ENCODE data around the gene RFPL3.
"Not testable (repeated sequence)": the region's sequence is repeated elsewhere in the genome, so short reads cannot be mapped to it uniquely, and the experiment has no call there.

The RFPL3 gene

GRCh38 chr22:32354360-32355351 is 3.0 kb upstream of the RFPL3 start:
- Mint-ChIP-seq H3K4me3 (no peak overlapping the region), H3K27ac (no peak overlapping the region), H3K36me3 (no peaks in the 10 kb centered on the region), H3K9me3 (no peaks in the 10 kb centered on the region), H3K27me3 (peaks cover 3% of the 10 kb centered on the region), H3K4me1 (no peaks in the 10 kb centered on the region)
- no peak for DNase-seq
- CTCF ChIA-PET: no interaction called here

- no peaks in the 10 kb centered on the region for H3K4me1 Mint-ChIP-seq
- no peak overlapping the region for H3K4me3 Mint-ChIP-seq
Observed at GRCh38 chr22:32355760-32356159, 1.9 kb upstream of the RFPL3 start.

DNA sequence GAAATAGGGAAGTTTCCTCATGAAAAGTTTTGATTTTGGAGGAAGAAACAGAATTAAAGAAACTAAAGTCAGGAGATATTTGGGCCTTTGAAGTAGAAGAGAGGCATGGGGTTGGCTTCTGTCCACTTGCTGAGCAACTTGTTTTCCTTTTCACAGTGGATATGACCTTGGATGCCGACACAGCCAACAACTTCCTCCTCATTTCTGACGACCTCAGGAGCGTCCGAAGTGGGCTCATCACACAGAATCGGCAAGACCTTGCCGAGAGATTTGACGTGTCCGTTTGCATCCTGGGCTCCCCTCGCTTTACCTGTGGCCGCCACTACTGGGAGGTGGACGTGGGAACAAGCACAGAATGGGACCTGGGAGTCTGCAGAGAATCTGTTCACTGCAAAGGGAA is 2.4 kb downstream of the RFPL3 start:
- CTCF ChIA-PET, H3K4me3 Mint-ChIP-seq, DNase-seq, H3K9me3 Mint-ChIP-seq, H3K4me1 Mint-ChIP-seq, H3K27ac Mint-ChIP-seq, H3K36me3 Mint-ChIP-seq, H3K27me3 Mint-ChIP-seq: not testable (repeated sequence)

More at GRCh38 chr22:32355760-32356159, 1.9 kb upstream of the RFPL3 start:
- Mint-ChIP-seq H3K27me3 (peaks cover 3% of the 10 kb centered on the region), H3K9me3 (no peaks in the 10 kb centered on the region), H3K27ac (no peak overlapping the region), H3K36me3 (no peaks in the 10 kb centered on the region)
- CTCF ChIA-PET: no interaction called here
- DNase-seq: no peak

DNA sequence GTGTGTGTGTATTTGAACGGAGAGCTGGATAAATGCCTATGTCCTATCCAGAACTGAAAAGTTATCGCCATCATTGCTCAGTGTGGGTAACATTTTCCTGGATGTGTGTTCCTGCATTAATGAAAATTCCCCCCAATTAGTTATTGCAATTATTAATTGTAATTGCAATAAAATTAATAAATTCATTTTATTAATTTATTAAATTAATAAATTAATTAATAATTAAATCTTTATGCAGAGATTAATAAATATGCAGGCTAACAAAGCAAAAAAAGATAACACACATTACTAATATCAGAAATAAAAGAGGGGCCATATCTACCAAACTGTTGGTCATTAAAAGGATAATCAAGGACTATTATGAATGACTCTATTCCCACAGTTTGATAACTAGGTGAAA is 3.6 kb downstream of the RFPL3 start:
- CTCF ChIA-PET: no interaction called here
- DNase-seq: no peak

GRCh38 chr22:32364210-32364609 is 6.5 kb downstream of the RFPL3 start:
- H3K4me3 Mint-ChIP-seq: no peak overlapping the region
- H3K36me3 Mint-ChIP-seq: no peaks in the 10 kb centered on the region
- H3K9me3 Mint-ChIP-seq: no peaks in the 10 kb centered on the region
- H3K27me3 Mint-ChIP-seq: no peaks in the 10 kb centered on the region
- H3K27ac Mint-ChIP-seq: no peak overlapping the region
- DNase-seq: no peak
- CTCF ChIA-PET: no interaction called here
- no peaks in the 10 kb centered on the region for H3K4me1 Mint-ChIP-seq

More for the DNA sequence above, 3.6 kb downstream of the RFPL3 start:
- Mint-ChIP-seq H3K4me3 (no peak overlapping the region), H3K9me3 (no peaks in the 10 kb centered on the region), H3K27ac (no peak overlapping the region), H3K36me3 (no peaks in the 10 kb centered on the region), H3K4me1 (no peaks in the 10 kb centered on the region), H3K27me3 (peaks cover 3% of the 10 kb centered on the region)

DNA sequence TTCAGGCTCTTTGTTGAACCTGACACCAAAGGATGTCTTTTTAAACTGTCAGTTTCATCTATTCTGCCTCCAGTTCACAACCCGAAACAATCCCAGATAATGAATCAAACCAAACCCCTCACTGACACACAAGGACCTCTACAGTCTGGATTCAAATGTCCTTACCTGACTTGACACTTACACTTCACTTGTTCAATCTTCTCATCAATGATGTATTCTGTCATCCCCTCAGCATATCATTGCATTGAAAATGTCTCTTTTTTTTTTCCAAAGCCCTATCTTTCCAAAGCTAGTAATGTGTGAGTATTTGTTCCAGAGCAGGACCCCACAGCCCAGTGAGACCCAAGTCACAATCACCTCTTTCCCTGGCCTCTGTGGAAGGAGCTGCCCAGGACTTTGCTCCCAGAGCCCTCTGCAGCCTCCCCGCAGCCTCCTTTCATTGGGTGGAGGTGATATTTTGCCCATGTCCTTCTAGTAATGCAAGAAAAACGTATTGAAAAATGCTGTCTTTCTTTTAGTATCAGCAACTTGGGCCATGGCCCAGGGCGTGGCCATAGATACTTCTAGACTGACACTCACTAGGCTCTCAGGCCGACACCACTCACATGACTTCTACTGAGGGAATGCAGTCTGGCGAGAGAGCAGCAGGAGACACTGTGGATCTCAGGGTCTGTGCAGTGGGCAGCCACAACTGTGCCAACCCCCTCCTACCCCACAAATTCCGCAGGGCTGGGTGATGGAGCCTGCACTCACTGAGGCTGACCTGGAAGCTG is 18.2 kb downstream of the RFPL3 start:
- H3K27ac Mint-ChIP-seq: no peak overlapping the region
- no peaks in the 10 kb centered on the region for H3K9me3 Mint-ChIP-seq
- peaks cover 3% of the 10 kb centered on the region for H3K27me3 Mint-ChIP-seq
- no peak overlapping the region for H3K4me3 Mint-ChIP-seq
- H3K4me1 Mint-ChIP-seq: no peaks in the 10 kb centered on the region
- H3K36me3 Mint-ChIP-seq: no peaks in the 10 kb centered on the region
- no peak for DNase-seq
- CTCF ChIA-PET: no interaction called here

DNA sequence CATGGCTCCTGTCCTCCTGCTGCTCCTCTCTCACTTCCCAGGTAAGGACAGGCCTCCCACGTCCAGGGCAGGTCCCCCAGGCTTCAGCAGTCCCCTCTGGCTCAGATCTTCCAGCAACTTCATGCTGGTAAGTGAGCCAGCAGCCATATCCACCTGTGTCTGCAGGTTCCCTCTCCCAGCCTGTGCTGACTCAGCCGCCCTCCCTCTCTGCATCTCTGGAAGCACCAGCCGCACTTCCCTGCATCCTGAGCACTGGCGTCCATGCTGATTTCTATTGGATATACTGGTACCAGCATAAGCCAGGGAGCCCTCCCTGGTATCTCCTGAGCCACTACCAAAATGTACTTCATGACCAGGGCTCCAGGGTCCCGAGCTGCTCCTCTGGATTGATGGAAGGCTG is 19.0 kb downstream of the RFPL3 start:
- CTCF ChIA-PET: no interaction called here
- no peaks in the 10 kb centered on the region for H3K36me3 Mint-ChIP-seq
- H3K4me1 Mint-ChIP-seq: no peaks in the 10 kb centered on the region
- H3K27me3 Mint-ChIP-seq: peaks cover 3% of the 10 kb centered on the region
- H3K27ac Mint-ChIP-seq: no peak overlapping the region
- no peaks in the 10 kb centered on the region for H3K9me3 Mint-ChIP-seq
- DNase-seq: no peak
- H3K4me3 Mint-ChIP-seq: no peak overlapping the region

DNA sequence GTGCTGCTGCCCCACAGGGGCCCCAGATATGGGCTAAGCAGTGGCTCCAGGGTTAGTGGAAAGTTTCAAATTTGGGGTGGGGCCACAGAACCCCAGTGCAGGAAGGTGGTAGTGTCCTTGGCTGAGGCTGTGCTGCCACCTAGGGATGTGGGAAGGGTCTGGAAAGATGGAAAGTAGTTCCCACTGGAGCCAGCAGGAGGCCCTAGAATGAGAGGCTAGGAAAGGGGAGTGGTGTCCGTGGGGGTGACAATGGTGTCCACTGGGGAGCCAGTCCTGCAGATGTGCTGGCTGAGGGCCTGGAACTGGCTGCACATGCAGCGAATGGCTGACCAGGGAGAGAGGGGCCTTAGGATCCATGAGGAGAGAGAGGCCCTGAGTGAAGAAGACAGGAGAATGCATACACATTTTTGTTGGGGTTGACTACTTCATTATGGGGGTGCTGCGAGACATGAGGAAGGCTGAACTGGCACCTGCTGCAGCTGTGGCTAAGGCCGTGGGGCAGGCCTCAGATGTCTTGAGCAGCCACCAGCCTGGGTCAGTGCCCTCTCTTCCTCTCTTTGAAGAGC is 21.1 kb downstream of the RFPL3 start:
- peaks cover 3% of the 10 kb centered on the region for H3K27me3 Mint-ChIP-seq
- no peaks in the 10 kb centered on the region for H3K36me3 Mint-ChIP-seq
- no peaks in the 10 kb centered on the region for H3K9me3 Mint-ChIP-seq
- CTCF ChIA-PET: interaction anchor here (1.0 to 1.5 kb wide), 2 partner anchors 11 to 401 kb away, joined by 4 to 5 read pairs; no protein-coding TSS in a partner anchor
- H3K27ac Mint-ChIP-seq: no peak overlapping the region
- DNase-seq: peak; percentile 30
- no peaks in the 10 kb centered on the region for H3K4me1 Mint-ChIP-seq
- no peak overlapping the region for H3K4me3 Mint-ChIP-seq

DNA sequence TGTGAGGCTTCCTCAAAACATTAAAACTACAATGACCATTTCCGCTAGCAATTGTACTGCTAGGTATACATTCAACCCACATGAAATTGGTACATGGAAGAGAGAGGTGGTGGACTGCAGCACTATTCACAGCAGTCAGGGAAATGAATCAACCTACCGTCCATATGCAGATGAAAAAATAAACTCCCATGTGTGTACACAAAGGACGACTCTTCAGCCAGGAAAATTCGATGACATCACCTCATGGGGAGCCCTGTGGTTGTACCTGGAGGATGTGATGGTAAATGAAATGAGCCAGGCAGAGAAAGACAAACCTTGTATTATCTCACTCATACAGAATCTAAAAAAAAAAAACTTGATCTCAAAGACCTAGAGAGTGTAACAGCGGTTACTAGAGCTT is 23.3 kb downstream of the RFPL3 start:
- CTCF ChIA-PET: no interaction called here
- no peak overlapping the region for H3K4me3 Mint-ChIP-seq
- H3K27ac Mint-ChIP-seq: no peak overlapping the region
- H3K4me1 Mint-ChIP-seq: no peaks in the 10 kb centered on the region
- no peaks in the 10 kb centered on the region for H3K36me3 Mint-ChIP-seq
- no peaks in the 10 kb centered on the region for H3K9me3 Mint-ChIP-seq
- peaks cover 3% of the 10 kb centered on the region for H3K27me3 Mint-ChIP-seq
- DNase-seq: no peak

DNA sequence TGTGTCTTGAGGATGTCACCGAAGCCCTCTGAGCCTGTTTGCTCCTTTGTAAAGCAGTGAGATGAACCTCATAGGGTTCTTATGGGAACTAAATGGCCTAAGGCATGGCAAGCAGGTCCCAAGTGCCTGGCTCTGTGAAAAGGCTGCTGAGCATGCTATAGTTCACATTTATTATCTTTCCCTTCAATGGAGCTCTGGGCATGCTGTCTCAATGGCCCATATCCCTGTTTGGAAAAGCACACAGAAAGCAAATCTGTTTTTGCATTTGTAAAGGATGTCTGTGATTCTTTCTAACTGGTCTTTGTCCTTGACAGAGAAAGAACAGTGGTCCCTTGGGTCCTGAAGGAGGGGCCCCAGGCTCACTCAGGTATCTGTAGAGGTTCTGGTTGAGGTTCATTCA is 28.0 kb downstream of the RFPL3 start:
- Mint-ChIP-seq H3K27ac (no peak overlapping the region), H3K4me1 (no peaks in the 10 kb centered on the region), H3K4me3 (no peak overlapping the region), H3K27me3 (no peaks in the 10 kb centered on the region), H3K9me3 (no peaks in the 10 kb centered on the region), H3K36me3 (peaks cover 19% of the 10 kb centered on the region)
- DNase-seq: no peak
- CTCF ChIA-PET: no interaction called here

DNA sequence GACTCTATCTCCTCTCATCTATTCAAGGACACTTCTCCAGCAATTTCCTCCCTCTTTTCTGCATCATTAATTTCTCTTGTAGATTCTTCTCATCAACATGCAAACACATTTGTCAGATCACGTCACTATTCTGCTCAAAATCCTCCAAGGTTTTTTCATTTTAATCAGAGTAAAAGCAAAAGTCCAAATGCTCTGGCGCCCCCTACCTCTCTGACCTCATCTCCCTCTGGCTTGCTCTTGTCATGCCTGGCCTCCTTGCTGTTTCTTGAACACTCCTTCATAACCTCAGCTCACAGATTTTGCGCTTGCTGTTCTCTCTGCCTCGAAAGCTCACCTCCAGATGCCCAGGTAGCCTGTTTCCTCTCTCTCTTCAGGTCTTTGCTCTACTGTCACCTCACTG is 32.0 kb downstream of the RFPL3 start:
- Mint-ChIP-seq H3K4me3 (no peak overlapping the region), H3K27ac (no peak overlapping the region), H3K36me3 (peaks cover 41% of the 10 kb centered on the region), H3K4me1 (no peaks in the 10 kb centered on the region), H3K9me3 (no peaks in the 10 kb centered on the region), H3K27me3 (no peaks in the 10 kb centered on the region)
- DNase-seq: peak; percentile 50
- CTCF ChIA-PET: interaction anchor here (0.7 to 2.9 kb wide), 2 partner anchors 22 to 410 kb away, joined by 3 to 11 read pairs; partner anchors contain the start of gene RTCB

DNA sequence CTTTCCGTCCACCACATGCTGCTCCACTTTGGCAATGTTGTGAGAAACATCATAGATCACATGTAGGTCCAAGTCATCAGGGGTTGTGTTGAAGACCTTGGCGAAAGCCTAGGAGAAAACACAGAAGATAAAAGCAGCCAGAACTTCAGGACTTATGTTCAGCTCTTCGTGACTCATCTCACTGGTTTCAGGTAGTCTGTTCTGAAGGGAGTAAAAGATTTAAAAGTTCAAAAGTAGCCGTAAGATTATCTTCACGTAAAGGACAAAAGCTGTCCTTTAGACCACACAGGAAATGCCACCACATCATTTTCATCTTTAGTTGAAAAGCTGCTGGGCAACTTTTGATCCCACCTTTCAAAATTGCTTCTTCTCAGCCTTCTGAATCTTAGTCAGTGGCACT is 37.4 kb downstream of the RFPL3 start:
- Mint-ChIP-seq H3K27me3 (no peaks in the 10 kb centered on the region), H3K9me3 (no peaks in the 10 kb centered on the region), H3K36me3 (peaks cover 50% of the 10 kb centered on the region), H3K4me3 (no peak overlapping the region), H3K4me1 (peaks cover 7% of the 10 kb centered on the region), H3K27ac (no peak overlapping the region)
- CTCF ChIA-PET: interaction anchor here (0.6 to 1.3 kb wide), 2 partner anchors 14 to 37 kb away, joined by 3 read pairs; no protein-coding TSS in a partner anchor
- DNase-seq: no peak

DNA sequence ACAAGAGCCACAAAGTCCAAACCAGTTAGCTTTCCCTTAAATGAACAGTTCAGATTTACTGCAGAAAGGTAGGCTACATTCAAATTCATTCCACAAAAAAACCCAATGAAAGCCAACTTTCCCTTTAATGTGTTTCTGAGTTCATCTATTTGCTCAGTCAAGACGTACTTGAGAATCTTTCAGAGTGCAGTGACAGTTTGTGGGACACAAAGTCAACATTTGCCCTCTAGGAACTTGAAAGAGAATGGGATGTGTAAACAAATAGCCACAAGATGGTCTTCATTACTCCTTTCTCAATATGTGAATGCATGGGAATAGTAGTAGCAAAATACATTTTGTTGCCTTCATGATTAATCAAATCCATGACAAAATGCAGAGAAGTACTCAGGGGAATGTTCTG is 38.6 kb downstream of the RFPL3 start:
- no peak overlapping the region for H3K27ac Mint-ChIP-seq
- H3K4me1 Mint-ChIP-seq: peaks cover 7% of the 10 kb centered on the region
- H3K36me3 Mint-ChIP-seq: peaks cover 55% of the 10 kb centered on the region
- H3K9me3 Mint-ChIP-seq: no peaks in the 10 kb centered on the region
- DNase-seq: no peak
- no peaks in the 10 kb centered on the region for H3K27me3 Mint-ChIP-seq
- H3K4me3 Mint-ChIP-seq: no peak overlapping the region
- CTCF ChIA-PET: no interaction called here

GRCh38 chr22:32396746-32397145 is 39.1 kb downstream of the RFPL3 start:
- Mint-ChIP-seq H3K9me3 (no peaks in the 10 kb centered on the region), H3K27ac (no peak overlapping the region), H3K4me3 (no peak overlapping the region), H3K4me1 (peaks cover 7% of the 10 kb centered on the region), H3K27me3 (no peaks in the 10 kb centered on the region), H3K36me3 (peaks cover 59% of the 10 kb centered on the region)
- no peak for DNase-seq
- CTCF ChIA-PET: no interaction called here

All from activated naive CD4-positive, alpha-beta T cell treated with anti-CD3 and anti-CD28 coated beads, Interleukin-2, amount 10 ng/mL, durations not matched to agents 7 days and 5 days (primary cell).